HEK293T (cell line): Measurements from ENCODE around the gene LCT.

Experiments used
- CTCF ChIA-PET: fragments of 350-600 bp; formaldehyde crosslinking; extraction: SDS; loops from one replicate; lab custom pipeline; 2021; ENCODE audit warnings: antibody characterized with exemption, inconsistent platforms; lab: Yijun Ruan, JAX
- POLR2A ChIA-PET: fragments of 350-600 bp; formaldehyde crosslinking; extraction: SDS; loops from one replicate; lab custom pipeline; 2020; ENCODE audit warnings: antibody characterized with exemption, inconsistent platforms; lab: Yijun Ruan, JAX
- DNase-seq: peaks from one replicate; pipeline ENCODE4 v3.0.0; 2012; ENCODE audit warnings: mixed read lengths; ENCODE audit errors: extremely low spot score
- ARNT ChIP-seq: fragments of 450-650 bp; IDR thresholded peaks from 2 replicates; pipeline ENCODE4 v1.6.1; 2017; ENCODE audit warnings: mild to moderate bottlenecking
- BHLHE40 ChIP-seq: fragments of 450-650 bp; IDR thresholded peaks from 2 replicates; pipeline ENCODE4 v1.6.1; 2016; ENCODE audit warnings: mild to moderate bottlenecking, moderate library complexity, borderline replicate concordance
- CTBP1 ChIP-seq: fragments of 450-650 bp; IDR thresholded peaks from 2 replicates; pipeline ENCODE4 v1.6.1; 2016; ENCODE audit warnings: borderline replicate concordance
- ELF4 ChIP-seq: fragments of 450-650 bp; IDR thresholded peaks from 2 replicates; pipeline ENCODE4 v1.6.1; 2017; ENCODE audit warnings: antibody characterized with exemption
- FOXA1 ChIP-seq: fragments of 450-650 bp; IDR thresholded peaks from 2 replicates; pipeline ENCODE4 v1.6.1; 2016; ENCODE audit warnings: mild to moderate bottlenecking
- FOXK2 ChIP-seq: fragments of 450-650 bp; IDR thresholded peaks from 2 replicates; pipeline ENCODE4 v1.6.1; 2016; ENCODE audit warnings: mild to moderate bottlenecking
- FOXM1 ChIP-seq: fragments of 450-650 bp; IDR thresholded peaks from 2 replicates; pipeline ENCODE4 v1.6.1; 2017; ENCODE audit warnings: mild to moderate bottlenecking, borderline replicate concordance
- HDGF ChIP-seq: fragments of 450-650 bp; IDR thresholded peaks from 2 replicates; pipeline ENCODE4 v1.6.1; 2017; ENCODE audit warnings: antibody characterized with exemption, borderline replicate concordance
- L3MBTL2 ChIP-seq: fragments of 450-650 bp; conservative IDR thresholded peaks from 2 replicates; pipeline ENCODE4 v1.6.1; 2016; ENCODE audit warnings: mild to moderate bottlenecking
- LEF1 ChIP-seq: fragments of 450-650 bp; IDR thresholded peaks from 2 replicates; pipeline ENCODE4 v1.6.1; 2017; ENCODE audit warnings: mild to moderate bottlenecking, borderline replicate concordance
- NFRKB ChIP-seq: fragments of 450-650 bp; IDR thresholded peaks from 2 replicates; pipeline ENCODE4 v1.6.1; 2016; ENCODE audit warnings: mild to moderate bottlenecking, moderate library complexity
- SP1 ChIP-seq: fragments of 450-650 bp; IDR thresholded peaks from 2 replicates; pipeline ENCODE4 v1.6.1; 2017
- SUZ12 ChIP-seq: fragments of 450-650 bp; IDR thresholded peaks from 2 replicates; pipeline ENCODE4 v1.6.1; 2016; ENCODE audit warnings: mild to moderate bottlenecking
- TARDBP ChIP-seq: fragments of 450-650 bp; IDR thresholded peaks from 2 replicates; pipeline ENCODE4 v1.6.1; 2016
- ZNF384 ChIP-seq: fragments of 450-650 bp; IDR thresholded peaks from 2 replicates; pipeline ENCODE4 v1.6.1; 2016
- TF ChIP-seq, protein P1 (sequence below): fragments of 450-650 bp; IDR thresholded peaks from 2 replicates; pipeline ENCODE4 v1.6.1; 2016

LCT gene

DNA sequence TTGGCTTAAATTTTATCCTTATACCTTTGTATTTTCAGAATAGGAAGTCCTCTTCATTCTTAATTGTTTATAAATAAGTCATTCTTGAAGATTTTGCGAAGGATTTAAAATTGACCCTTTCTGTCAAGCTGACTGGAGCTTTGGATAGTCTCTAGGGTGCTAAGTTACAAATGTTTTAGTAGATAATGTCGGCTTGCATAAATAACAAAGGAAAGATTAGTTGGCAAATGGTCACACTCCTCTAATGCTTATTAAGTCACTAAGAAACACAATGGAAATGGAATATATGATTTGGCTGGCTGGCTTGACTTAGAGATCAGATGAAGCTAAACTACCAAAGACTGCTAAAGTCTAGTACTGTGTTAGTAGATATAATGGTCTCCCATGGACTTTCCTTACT lies 54.8 kb downstream of the LCT start:
- ChIA-PET CTCF (interaction anchor here (0.9 kb wide), 1 partner anchor 15 kb away, joined by 4 read pairs; no protein-coding TSS in a partner anchor), POLR2A (no interaction called here)
- TF ChIP-seq, protein P1, sequence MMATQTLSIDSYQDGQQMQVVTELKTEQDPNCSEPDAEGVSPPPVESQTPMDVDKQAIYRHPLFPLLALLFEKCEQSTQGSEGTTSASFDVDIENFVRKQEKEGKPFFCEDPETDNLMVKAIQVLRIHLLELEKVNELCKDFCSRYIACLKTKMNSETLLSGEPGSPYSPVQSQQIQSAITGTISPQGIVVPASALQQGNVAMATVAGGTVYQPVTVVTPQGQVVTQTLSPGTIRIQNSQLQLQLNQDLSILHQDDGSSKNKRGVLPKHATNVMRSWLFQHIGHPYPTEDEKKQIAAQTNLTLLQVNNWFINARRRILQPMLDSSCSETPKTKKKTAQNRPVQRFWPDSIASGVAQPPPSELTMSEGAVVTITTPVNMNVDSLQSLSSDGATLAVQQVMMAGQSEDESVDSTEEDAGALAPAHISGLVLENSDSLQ, result no peak
- no peak for TF ChIP-seq L3MBTL2
- no peak for DNase-seq

DNA sequence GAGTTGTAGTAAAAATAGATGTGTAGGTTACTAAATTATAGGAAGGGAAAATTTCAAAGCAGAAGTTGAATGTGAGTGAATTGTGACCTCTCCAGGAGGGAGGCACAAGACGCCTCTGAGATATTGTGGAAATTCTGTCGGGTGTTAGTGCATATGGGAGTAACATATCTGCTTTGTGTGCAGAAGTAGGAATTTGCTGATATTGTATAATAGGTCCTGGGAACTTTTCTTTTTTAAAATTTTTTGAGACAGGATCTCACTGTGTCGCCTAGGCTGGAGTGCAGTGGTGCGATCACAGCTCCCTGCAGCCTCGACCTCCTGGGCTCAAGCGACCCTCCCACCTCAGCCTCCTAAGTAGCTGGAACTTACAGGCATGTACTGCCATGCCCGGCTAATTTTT lies 60.6 kb downstream of the LCT start:
- CTCF ChIA-PET, result no interaction called here
- DNase-seq, result no peak
- TF ChIP-seq L3MBTL2, result no peak
- POLR2A ChIA-PET, result no interaction called here

DNA sequence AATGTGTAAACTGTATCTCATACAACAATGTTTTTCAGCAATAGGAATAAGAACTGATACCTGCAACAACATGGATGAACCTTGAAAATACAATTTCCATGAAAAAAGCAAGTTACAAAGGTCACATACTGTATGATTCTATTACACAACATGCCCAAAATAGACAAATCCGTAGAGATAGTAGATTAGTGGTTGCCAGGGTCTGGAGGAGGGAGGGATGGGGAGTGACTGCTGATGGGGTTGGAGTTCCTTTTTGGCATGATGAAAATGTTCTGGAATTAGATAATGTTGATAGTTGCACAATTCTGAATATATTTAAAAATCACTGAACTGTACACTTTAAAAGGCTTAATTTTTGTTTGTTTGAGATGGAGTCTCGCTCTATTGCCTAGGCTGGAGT lies 61.6 kb downstream of the LCT start:
- TF ChIP-seq SP1 (no peak), ZNF384 (no peak), ARNT (no peak), LEF1 (no peak), NFRKB (no peak), L3MBTL2 (no peak), FOXM1 (no peak), HDGF (no peak), BHLHE40 (no peak), FOXK2 (no peak), CTBP1 (no peak), ELF4 (no peak), TARDBP (no peak), FOXA1 (no peak), SUZ12 (no peak)
- TF ChIP-seq, protein P1, result no peak
- ChIA-PET CTCF (no interaction called here), POLR2A (no interaction called here)
- no peak for DNase-seq

DNA sequence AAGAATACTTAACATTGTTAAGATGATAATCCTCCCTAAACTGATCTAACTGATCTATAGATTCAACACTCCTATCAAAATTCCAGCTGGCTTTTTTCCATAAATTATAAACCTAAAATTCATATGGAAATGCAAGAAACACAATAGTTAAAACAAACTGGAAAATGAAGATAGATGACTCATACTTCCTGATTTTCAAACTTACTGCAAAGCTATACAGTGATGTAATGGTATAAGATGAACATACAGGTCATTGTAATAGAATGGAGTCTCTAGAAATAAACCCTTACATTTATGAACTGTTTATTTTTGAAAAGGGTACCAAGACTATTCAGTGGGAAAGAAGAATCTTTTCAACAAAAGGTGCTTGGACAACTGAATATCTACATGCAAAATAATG lies 63.1 kb downstream of the LCT start:
- DNase-seq, result no peak
- TF ChIP-seq FOXK2, result no peak
- TF ChIP-seq FOXM1, result no peak
- TF ChIP-seq SP1, result no peak
- TF ChIP-seq ELF4, result no peak
- TF ChIP-seq LEF1, result no peak
- TF ChIP-seq, protein P1, result no peak
- no peak for TF ChIP-seq NFRKB
- no peak for TF ChIP-seq FOXA1
- TF ChIP-seq ZNF384, result no peak
- TF ChIP-seq L3MBTL2, result no peak
- no peak for TF ChIP-seq HDGF
- no peak for TF ChIP-seq BHLHE40
- no peak for TF ChIP-seq CTBP1
- CTCF ChIA-PET, result no interaction called here
- POLR2A ChIA-PET, result no interaction called here

DNA sequence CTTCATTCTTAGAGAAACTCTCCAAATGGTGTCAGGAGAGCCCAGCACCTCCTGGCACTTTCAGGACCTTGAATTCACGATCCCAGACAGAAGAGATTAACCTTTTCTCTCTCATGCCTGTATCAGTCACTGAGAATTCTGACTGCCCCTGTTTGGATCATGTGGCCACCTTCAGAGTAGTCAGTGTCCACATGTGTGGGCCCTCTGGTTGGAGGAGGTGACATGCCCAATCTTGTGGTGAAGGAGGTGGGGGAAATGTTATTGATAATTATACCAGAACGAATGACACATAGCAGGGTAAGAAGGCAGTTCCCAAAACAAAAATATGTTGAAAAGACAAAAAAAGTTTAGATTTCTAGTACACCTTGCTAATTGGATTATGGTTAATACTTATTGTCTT lies 63.7 kb downstream of the LCT start:
- POLR2A ChIA-PET, result no interaction called here
- CTCF ChIA-PET, result no interaction called here
- DNase-seq, result no peak
- TF ChIP-seq, protein P1, result no peak
- TF ChIP-seq BHLHE40 (no peak), NFRKB (no peak)

DNA sequence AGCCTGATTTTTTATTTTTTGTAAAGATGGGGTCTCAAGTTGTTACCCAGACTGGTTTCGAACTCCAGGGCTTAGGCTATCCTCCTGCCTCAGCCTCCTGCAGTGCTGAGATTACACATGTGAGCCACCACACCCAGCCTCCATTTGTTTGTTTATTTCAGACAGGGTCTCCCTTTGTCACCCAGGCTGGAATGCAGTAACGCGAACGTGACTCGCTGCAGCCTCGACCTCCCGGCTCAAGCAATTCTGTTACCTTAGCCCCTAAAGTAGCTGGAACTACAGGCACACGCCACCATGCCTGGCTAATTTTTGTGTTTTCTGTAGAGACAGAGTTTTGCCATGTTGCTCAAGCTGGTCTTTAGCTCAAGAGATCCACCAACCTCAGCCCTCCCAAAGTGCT lies 68.1 kb downstream of the LCT start:
- no peak for TF ChIP-seq NFRKB
- TF ChIP-seq TARDBP, result no peak
- no peak for TF ChIP-seq FOXM1
- TF ChIP-seq FOXK2, result no peak
- no peak for TF ChIP-seq SP1
- TF ChIP-seq HDGF, result no peak
- no peak for TF ChIP-seq FOXA1
- no peak for TF ChIP-seq ELF4
- TF ChIP-seq BHLHE40, result no peak
- ChIA-PET CTCF (no interaction called here), POLR2A (no interaction called here)
- no peak for DNase-seq

DNA sequence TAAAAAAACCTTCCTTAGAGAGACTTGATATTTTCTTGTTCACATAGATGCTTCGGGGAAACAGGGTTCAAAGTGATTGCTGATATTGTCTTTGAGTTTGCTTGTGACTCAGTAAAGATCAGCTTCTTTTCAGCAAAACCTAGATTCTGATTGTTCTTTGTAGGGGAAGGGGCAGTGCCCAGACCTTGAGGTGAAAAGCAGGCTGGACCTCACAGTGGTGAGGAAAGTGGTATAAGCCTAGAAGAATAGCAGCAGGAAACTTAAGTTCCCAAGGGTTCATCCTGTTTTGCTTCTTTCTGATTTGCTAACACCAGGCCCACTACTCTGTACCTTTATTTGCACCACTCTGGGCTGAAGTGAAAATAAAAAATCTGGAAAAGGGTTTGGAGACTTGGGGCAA lies 74.5 kb downstream of the LCT start:
- ChIA-PET POLR2A (interaction anchor here (1.3 kb wide), 1 partner anchor 21 kb away, joined by 4 read pairs; the partner anchor contains the start of gene UBXN4), CTCF (interaction anchor here (0.6 to 1.1 kb wide), 2 partner anchors 774 to 1876 kb away, joined by 3 to 5 read pairs; no protein-coding TSS in a partner anchor)
- TF ChIP-seq LEF1, result no peak
- TF ChIP-seq ARNT, result no peak
- no peak for TF ChIP-seq FOXK2
- no peak for DNase-seq
